GM12874 (cell line): Measurements from ENCODE around the gene MYO18B.

ENCODE experiments used
- CTCF ChIP-seq: IDR thresholded peaks from 2 replicates; pipeline ENCODE4 v1.5.1; 2011; ENCODE audit warnings: low read depth, mild to moderate bottlenecking, control low read depth, low read length, moderate library complexity; ENCODE audit not compliant: insufficient read depth

MYO18B gene

DNA sequence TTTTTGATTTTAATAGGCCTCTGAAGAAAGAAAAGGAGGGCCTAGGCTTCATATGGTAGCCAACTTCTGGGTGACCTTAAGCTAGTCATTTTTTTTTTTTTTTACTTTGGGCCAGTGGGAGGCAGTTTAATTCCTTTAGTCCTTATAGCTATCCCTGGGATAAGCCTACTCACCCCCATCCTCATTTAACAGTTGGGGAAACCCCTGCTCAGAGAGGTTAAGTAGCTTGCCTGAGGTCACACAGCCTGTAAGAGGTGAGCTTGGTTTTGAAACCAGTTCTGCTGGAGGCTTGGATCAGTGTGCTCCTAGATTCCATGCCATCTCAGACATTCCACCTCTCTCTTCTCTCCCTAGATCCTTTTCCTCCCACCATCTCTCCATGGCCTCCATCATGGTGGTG is 86.4 kb downstream of the MYO18B start:
- no peak for TF ChIP-seq CTCF

DNA sequence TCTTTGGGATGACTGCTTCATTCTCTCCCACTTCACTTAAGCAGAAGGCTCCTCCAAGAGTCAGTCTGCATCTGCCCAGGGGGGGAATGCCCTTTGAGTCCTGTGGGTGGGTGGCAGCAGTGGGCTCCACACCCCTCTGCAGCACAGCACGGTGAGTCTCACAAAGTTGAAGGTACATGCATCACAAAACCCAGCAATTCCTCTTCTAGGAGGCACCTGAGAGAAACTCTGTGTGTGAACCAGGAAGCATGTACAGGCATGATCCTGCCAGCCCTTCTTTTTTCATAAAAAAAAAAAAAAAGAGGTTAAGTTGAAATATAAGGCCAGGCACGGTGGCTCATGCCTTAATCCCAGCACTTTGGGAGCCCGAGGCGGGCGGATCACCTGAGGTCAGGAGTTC is 87.2 kb downstream of the MYO18B start:
- TF ChIP-seq CTCF = no peak

- TF ChIP-seq CTCF = no peak
These were observed 88.1 kb downstream of the MYO18B start for GRCh38 chr22:25829808-25830777.

GRCh38 chr22:25833091-25833490 is 91.1 kb downstream of the MYO18B start:
- TF ChIP-seq CTCF = no peak

- TF ChIP-seq CTCF = no peak
These were observed 91.7 kb downstream of the MYO18B start for GRCh38 chr22:25833676-25834075.

GRCh38 chr22:25834490-25834889 is 92.5 kb downstream of the MYO18B start:
- TF ChIP-seq CTCF = no peak

GRCh38 chr22:25835348-25835747 is 93.4 kb downstream of the MYO18B start:
- no peak for TF ChIP-seq CTCF
